ENCODE results near the gene UBE2U. TPM values are rescaled to one million over a fixed set of nuclear protein-coding genes. Genes with fewer than 3 reads are reported as not detected.
A peak's percentile ranks its signal among the peaks of the same experiment; 100 is the strongest.

The UBE2U gene
- total and polyA plus RNA-seq, 2 of the 4 experiments (the other 2 are of a cell fraction): not detected

GRCh38 chr1:64162151-64162550, 41.3 kb upstream of the UBE2U start:
- Histone ChIP-seq H3K27me3 (ENCODE audit: control insufficient read depth, insufficient read depth, low read length) (no peaks in the 10 kb centered on the region), H4K91ac (ENCODE audit: insufficient read depth, low read depth, low read length) (no peak overlapping the region), H3K18ac (ENCODE audit: low read depth, low read length) (peak overlapping the region; percentile 35; the same call in 1 of the 2 replicates), H3K9me1 (ENCODE audit: insufficient read depth, low read length) (no peaks in the 10 kb centered on the region; the same call in 1 of the 2 replicates), H4K8ac (ENCODE audit: low read depth in 2 of 2, low read length in 2 of 2) (no peak overlapping the region), H4K20me1 (ENCODE audit: insufficient read depth, low read length) (no peaks in the 10 kb centered on the region), H2BK20ac (ENCODE audit: low read depth, low read length) (0 out of 2 replicates have a peak overlapping the region, but pooled peaks have one; percentile 1), H3K4ac (ENCODE audit: low read depth, low read length) (no peak overlapping the region), H3K4me2 (ENCODE audit: low read depth, low read length) (no peak overlapping the region), H3K4me1 (ENCODE audit: control insufficient read depth, insufficient read depth, low read length) (peaks cover 2% of the 10 kb centered on the region), H3K4me3 (ENCODE audit: insufficient read depth, low read depth, low read length) (no peak overlapping the region), H2AK9ac (replicated peaks; ENCODE audit: low read depth, low read length, poor library complexity) (no peak overlapping the region), H2AFZ (replicated peaks; ENCODE audit: low read length, poor library complexity) (no peak overlapping the region), H3K9ac (ENCODE audit: low read depth, low read length) (no peak overlapping the region), H3K36me3 (ENCODE audit: control insufficient read depth, insufficient read depth, low read length) (peaks cover 2% of the 10 kb centered on the region; the same call in 1 of the 2 replicates), H2BK120ac (ENCODE audit: low read depth, low read length) (no peak overlapping the region), H3K23ac (ENCODE audit: low read depth, low read length) (no peak overlapping the region), H2AK5ac (ENCODE audit: low read depth, low read length) (peak overlapping the region; percentile 11; the same call in 1 of the 2 replicates), H3K79me1 (ENCODE audit: low read depth in 1 of 2, low read length in 2 of 2) (no peaks in the 10 kb centered on the region), H3K9me3 (ENCODE audit: control insufficient read depth, insufficient read depth, low read length) (no peaks in the 10 kb centered on the region), H3K14ac (replicated peaks; ENCODE audit: low read depth, low read length) (no peak overlapping the region), H2BK5ac (ENCODE audit: low read depth, low read length, poor library complexity, severe bottlenecking) (no peak overlapping the region), H3K56ac (ENCODE audit: extremely low read depth, insufficient read depth, low read length) (no peak overlapping the region), H4K5ac (ENCODE audit: low read depth, low read length) (no peak overlapping the region), H3K27ac (ENCODE audit: insufficient read depth, low read length) (no peak overlapping the region), H2BK15ac (ENCODE audit: low read depth, low read length) (no peak overlapping the region)
- in situ Hi-C loops (cut with MboI; ENCODE audit: low sequenced_read_pairs) (loop anchor here (5.0 kb wide), 1 partner anchor 80 kb away; no protein-coding TSS in a partner anchor), intact Hi-C loops (cut with micrococcal nuclease) (loop anchor here (5.0 kb wide), 3 partner anchors 385 to 545 kb away; no protein-coding TSS in a partner anchor), dilution Hi-C loops (cut with HindIII; ENCODE audit: low sequenced_read_pairs, unreplicated experiment) (no loop called here)
- TF ChIP-seq MAFK (IDR thresholded peaks at IDR 0.05; ENCODE audit: low read depth, low read length) (no peak), SMC3 (IDR thresholded peaks at IDR 0.05; ENCODE audit: low read depth, low read length) (no peak), CHD1 (IDR thresholded peaks at IDR 0.05; ENCODE audit: low read depth, low read length) (no peak), RAD21 (IDR thresholded peaks at IDR 0.05; ENCODE audit: low read length) (no peak), USF2 (IDR thresholded peaks at IDR 0.05; ENCODE audit: low read depth, low read length) (no peak), RFX5 (IDR thresholded peaks at IDR 0.05; ENCODE audit: low read depth, low read length) (no peak), CEBPB (IDR thresholded peaks at IDR 0.05; ENCODE audit: low read depth, low read length) (no peak)
- DNase-seq (no peak), ATAC-seq (ENCODE audit: low read depth) (no peak)
- no TSS peak for BruUV-seq (replicated peaks)
- ChIA-PET CTCF (interaction anchor here (2.5 kb wide), 1 partner anchor 24 kb away, joined by 7 read pairs; no protein-coding TSS in a partner anchor), POLR2A (ENCODE audit: unreplicated experiment) (no interaction called here)
- 86% methylated on average over 5 of the region's 6 CpGs; no CpG with 5 or more reads in 1 of the 2 experiments for WGBS, 2 experiments (ENCODE audit: extremely low coverage in 2 of 2, insufficient read length in 1 of 2)
